ENCODE measurements around the gene DUSP9. TPM values are rescaled to one million over a fixed set of nuclear protein-coding genes. Genes with fewer than 3 reads are reported as not detected.
"Not testable (repeated sequence)": the region's sequence is repeated elsewhere in the genome, so short reads cannot be mapped to it uniquely, and the experiment has no call there.

The DUSP9 gene
- polyA plus RNA-seq, 1 donor from 2014 or later, result 0.94 TPM

GRCh38 chrX:153602601-153603000, 44.4 kb upstream of the DUSP9 start:
- Histone ChIP-seq H2AFZ (ENCODE audit: low read depth, low read length) (no peak overlapping the region), H4K20me1 (ENCODE audit: insufficient read depth) (no peaks in the 10 kb centered on the region), H3K4me3 (ENCODE audit: low read length) (no peak overlapping the region), H3K4me2 (ENCODE audit: low read length) (no peak overlapping the region), H3F3A (ENCODE audit: insufficient read depth, low read length, poor library complexity, severe bottlenecking) (no peaks in the 10 kb centered on the region), H3K36me3 (ENCODE audit: insufficient read depth, low read length) (no peaks in the 10 kb centered on the region), H3K27me3 (ENCODE audit: insufficient read depth, low read depth, low read length) (no peaks in the 10 kb centered on the region), H3K9ac (ENCODE audit: low read length) (no peak overlapping the region), H3K27ac (ENCODE audit: low read length) (no peak overlapping the region), H3K9me2 (ENCODE audit: insufficient read depth, low read length) (no peaks in the 10 kb centered on the region), H3K79me2 (replicated peaks; ENCODE audit: insufficient read depth, low read length) (no peaks in the 10 kb centered on the region), H3K9me3 (ENCODE audit: low read length) (no peaks in the 10 kb centered on the region)
- TF ChIP-seq MXI1 (conservative IDR thresholded peaks at IDR 0.05; ENCODE audit: poor library complexity, severe bottlenecking), result no peak
- no peak for TF ChIP-seq EZH2 (IDR thresholded peaks at IDR 0.05; ENCODE audit: borderline replicate concordance, insufficient read depth, low read length, poor library complexity, severe bottlenecking)
- TF ChIP-seq, protein P1, sequence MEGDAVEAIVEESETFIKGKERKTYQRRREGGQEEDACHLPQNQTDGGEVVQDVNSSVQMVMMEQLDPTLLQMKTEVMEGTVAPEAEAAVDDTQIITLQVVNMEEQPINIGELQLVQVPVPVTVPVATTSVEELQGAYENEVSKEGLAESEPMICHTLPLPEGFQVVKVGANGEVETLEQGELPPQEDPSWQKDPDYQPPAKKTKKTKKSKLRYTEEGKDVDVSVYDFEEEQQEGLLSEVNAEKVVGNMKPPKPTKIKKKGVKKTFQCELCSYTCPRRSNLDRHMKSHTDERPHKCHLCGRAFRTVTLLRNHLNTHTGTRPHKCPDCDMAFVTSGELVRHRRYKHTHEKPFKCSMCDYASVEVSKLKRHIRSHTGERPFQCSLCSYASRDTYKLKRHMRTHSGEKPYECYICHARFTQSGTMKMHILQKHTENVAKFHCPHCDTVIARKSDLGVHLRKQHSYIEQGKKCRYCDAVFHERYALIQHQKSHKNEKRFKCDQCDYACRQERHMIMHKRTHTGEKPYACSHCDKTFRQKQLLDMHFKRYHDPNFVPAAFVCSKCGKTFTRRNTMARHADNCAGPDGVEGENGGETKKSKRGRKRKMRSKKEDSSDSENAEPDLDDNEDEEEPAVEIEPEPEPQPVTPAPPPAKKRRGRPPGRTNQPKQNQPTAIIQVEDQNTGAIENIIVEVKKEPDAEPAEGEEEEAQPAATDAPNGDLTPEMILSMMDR (IDR thresholded peaks at IDR 0.05; ENCODE audit: poor library complexity, severe bottlenecking), result no peak
- TF ChIP-seq EP300 (conservative IDR thresholded peaks at IDR 0.05; ENCODE audit: poor library complexity, severe bottlenecking), result no peak
- no peak for TF ChIP-seq RAD21 (conservative IDR thresholded peaks at IDR 0.05)
- TF ChIP-seq SMC3 (conservative IDR thresholded peaks at IDR 0.05; ENCODE audit: poor library complexity), result no peak
- TF ChIP-seq REST (IDR thresholded peaks at IDR 0.05; ENCODE audit: borderline replicate concordance), result no peak

- H3K36me3 ChIP-seq (ENCODE audit: insufficient read depth, low read length), result no peaks in the 10 kb centered on the region
- no peak overlapping the region for H3K4me3 ChIP-seq (ENCODE audit: low read length)
- no peak overlapping the region for H3K4me2 ChIP-seq (ENCODE audit: low read length)
- no peaks in the 10 kb centered on the region for H3K9me3 ChIP-seq (ENCODE audit: low read length)
- no peak overlapping the region for H3K27ac ChIP-seq (ENCODE audit: low read length)
- H3K79me2 ChIP-seq (replicated peaks; ENCODE audit: insufficient read depth, low read length), result no peaks in the 10 kb centered on the region
- no peak overlapping the region for H2AFZ ChIP-seq (ENCODE audit: low read depth, low read length)
- H3K27me3 ChIP-seq (ENCODE audit: insufficient read depth, low read depth, low read length), result no peaks in the 10 kb centered on the region
- no peaks in the 10 kb centered on the region for H3K9me2 ChIP-seq (ENCODE audit: insufficient read depth, low read length)
- H3F3A ChIP-seq (ENCODE audit: insufficient read depth, low read length, poor library complexity, severe bottlenecking), result no peaks in the 10 kb centered on the region
- no peak overlapping the region for H3K9ac ChIP-seq (ENCODE audit: low read length)
- H4K20me1 ChIP-seq (ENCODE audit: insufficient read depth), result no peaks in the 10 kb centered on the region
- TF ChIP-seq, protein P1 (IDR thresholded peaks at IDR 0.05; ENCODE audit: poor library complexity, severe bottlenecking), result no peak
- TF ChIP-seq POLR2AphosphoS5 (IDR thresholded peaks at IDR 0.05) (no peak), REST (IDR thresholded peaks at IDR 0.05; ENCODE audit: borderline replicate concordance) (no peak), EP300 (conservative IDR thresholded peaks at IDR 0.05; ENCODE audit: poor library complexity, severe bottlenecking) (no peak), RAD21 (conservative IDR thresholded peaks at IDR 0.05) (no peak), TAF1 (IDR thresholded peaks at IDR 0.05; ENCODE audit: low read depth) (no peak), MXI1 (conservative IDR thresholded peaks at IDR 0.05; ENCODE audit: poor library complexity, severe bottlenecking) (no peak), SMC3 (conservative IDR thresholded peaks at IDR 0.05; ENCODE audit: poor library complexity) (no peak), EZH2 (IDR thresholded peaks at IDR 0.05; ENCODE audit: borderline replicate concordance, insufficient read depth, low read length, poor library complexity, severe bottlenecking) (no peak)
These were observed 43.8 kb upstream of the DUSP9 start for GRCh38 chrX:153603131-153603656.

GRCh38 chrX:153604666-153605380, 42.2 kb upstream of the DUSP9 start:
- H4K20me1 ChIP-seq (ENCODE audit: insufficient read depth); H3K9me2 ChIP-seq (ENCODE audit: insufficient read depth, low read length); H3K9me3 ChIP-seq (ENCODE audit: low read length); H3K4me2 ChIP-seq (ENCODE audit: low read length); H3K9ac ChIP-seq (ENCODE audit: low read length); H3F3A ChIP-seq (ENCODE audit: insufficient read depth, low read length, poor library complexity, severe bottlenecking); H3K27me3 ChIP-seq (ENCODE audit: insufficient read depth, low read depth, low read length); H2AFZ ChIP-seq (ENCODE audit: low read depth, low read length); H3K4me3 ChIP-seq (ENCODE audit: low read length); H3K79me2 ChIP-seq (replicated peaks; ENCODE audit: insufficient read depth, low read length); H3K27ac ChIP-seq (ENCODE audit: low read length); H3K36me3 ChIP-seq (ENCODE audit: insufficient read depth, low read length): not testable (repeated sequence)

All from neural cell (in vitro differentiated cells).